ENCODE measurements around the gene SORT1. TPM values are rescaled to one million over a fixed set of nuclear protein-coding genes. Genes with fewer than 3 reads are reported as not detected.
"Not testable (repeated sequence)": the region's sequence is repeated elsewhere in the genome, so short reads cannot be mapped to it uniquely, and the experiment has no call there.

SORT1 gene
- polyA plus RNA-seq, 6 donors from 2014 or later = 0.16 to 1.3 (median 0.34) TPM; not detected in 2

DNA sequence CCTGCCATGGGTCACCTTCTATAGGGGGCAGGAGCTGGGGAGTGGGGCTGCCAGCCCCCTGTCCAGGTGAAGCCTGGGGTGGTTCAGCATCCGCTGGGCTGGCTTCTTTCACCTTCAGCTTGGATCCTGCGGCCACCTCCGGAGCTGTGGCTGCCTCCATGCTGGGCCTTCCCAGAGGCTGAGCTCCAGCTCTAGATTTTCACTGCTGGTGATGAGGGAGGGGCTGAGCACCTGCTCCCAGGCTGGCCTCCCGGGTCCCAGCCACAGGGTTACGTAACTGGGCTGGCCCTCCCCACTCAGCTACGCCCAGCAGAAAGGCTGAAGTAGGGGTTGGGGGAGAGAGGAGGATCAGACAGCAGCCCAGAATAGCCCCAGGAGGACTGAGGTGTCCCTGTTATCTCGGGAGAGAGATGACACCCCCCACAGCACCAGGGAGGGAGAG lies 90.9 kb downstream of the SORT1 start, which contains the start of gene MYBPHL:
TSS of gene MYBPHL (minus strand) at position 180 of the 442 bp plus-strand sequence. CDS start at position 160, 20 bp downstream.
- Mint-ChIP-seq H3K27ac (peak within 1 kb of the TSS in 4 of 6 donors; percentile 73 to 98 (median 84)), H3K4me1 (peaks cover 15 to 29% (median 18%) of the 10 kb centered on the region in 3 donors), H3K4me3 (peak within 1 kb of the TSS in 7 of 8 donors; percentile 60 to 90 (median 85)), H3K27me3 (peaks cover 0 to 15% (median 4%) of the 10 kb centered on the region in 3 donors), H3K9me3 (no peaks in the 10 kb centered on the region), H3K36me3 (no peaks in the 10 kb centered on the region)
- no peak for DNase-seq
- no peak for ATAC-seq (ENCODE audit: low read depth in 2 of 2)

DNA sequence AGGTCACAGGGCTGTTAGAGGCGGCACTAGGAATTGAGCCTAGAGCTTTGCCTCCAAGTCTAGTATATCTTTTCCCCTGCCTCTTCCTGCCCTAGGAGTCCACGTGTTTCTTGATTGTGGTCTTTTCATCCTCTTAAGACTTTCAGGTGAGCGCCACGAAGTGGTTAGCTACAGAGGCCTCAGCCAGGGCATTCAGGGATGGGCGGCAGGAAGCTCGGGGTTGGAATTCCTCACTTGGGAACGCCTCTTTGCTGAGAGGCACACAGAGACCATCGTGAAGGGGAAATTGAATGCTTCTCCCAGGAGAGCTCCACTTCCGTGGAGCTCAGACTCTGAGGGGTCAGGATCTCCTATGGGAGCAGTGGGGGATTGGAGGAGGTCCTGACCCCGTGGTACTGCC lies 91.7 kb downstream of the SORT1 start:
- Mint-ChIP-seq H3K4me1 (peaks cover 15 to 29% (median 18%) of the 10 kb centered on the region in 3 donors), H3K27me3 (peaks cover 0 to 15% (median 4%) of the 10 kb centered on the region in 3 donors), H3K4me3 (peak overlapping the region in 1 of 8 donors; percentile 39)
- H3K9me3 Mint-ChIP-seq; DNase-seq; H3K27ac Mint-ChIP-seq; H3K36me3 Mint-ChIP-seq; ATAC-seq (ENCODE audit: low read depth in 2 of 2): not testable (repeated sequence)

DNA sequence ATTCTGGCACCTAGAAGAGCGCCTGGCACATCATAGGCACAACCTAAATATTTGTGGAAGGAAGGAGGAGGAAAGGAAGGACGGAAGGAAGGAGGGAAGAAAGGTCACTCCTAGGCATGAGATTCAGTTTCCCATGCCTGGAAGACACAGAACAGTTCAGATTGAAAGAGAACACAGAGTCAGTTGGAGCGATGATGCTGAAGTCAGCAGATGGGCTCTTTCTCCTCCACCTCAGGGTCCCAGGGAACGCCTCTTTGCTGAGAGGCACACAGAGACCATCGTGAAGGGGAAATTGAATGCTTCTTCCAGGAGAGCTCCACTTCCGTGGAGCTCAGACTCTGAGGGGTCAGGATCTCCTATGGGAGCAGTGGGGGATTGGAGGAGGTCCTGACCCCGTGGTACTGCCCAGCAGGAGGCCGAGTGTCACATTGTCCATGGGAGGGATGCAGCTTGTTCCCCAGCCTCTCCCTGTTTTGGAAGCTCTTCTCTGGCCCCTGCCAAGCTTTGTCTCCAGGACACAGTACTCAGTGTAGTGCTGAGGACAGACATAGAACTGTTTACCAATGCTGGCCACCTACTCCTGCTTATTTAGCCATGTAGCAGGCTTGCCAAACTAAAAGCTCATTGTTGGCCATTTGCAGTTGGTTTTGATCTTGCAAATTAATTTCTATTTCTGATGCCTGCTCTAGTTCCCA lies 93.3 kb downstream of the SORT1 start:
- Mint-ChIP-seq H3K27ac (no peak overlapping the region), H3K9me3 (no peaks in the 10 kb centered on the region), H3K4me1 (peaks cover 19 to 32% (median 30%) of the 10 kb centered on the region in 3 donors), H3K4me3 (no peak overlapping the region), H3K27me3 (peaks cover 4 to 21% (median 14%) of the 10 kb centered on the region in 3 donors), H3K36me3 (no peaks in the 10 kb centered on the region)
- DNase-seq (no peak), ATAC-seq (ENCODE audit: low read depth in 2 of 2) (no peak)

DNA sequence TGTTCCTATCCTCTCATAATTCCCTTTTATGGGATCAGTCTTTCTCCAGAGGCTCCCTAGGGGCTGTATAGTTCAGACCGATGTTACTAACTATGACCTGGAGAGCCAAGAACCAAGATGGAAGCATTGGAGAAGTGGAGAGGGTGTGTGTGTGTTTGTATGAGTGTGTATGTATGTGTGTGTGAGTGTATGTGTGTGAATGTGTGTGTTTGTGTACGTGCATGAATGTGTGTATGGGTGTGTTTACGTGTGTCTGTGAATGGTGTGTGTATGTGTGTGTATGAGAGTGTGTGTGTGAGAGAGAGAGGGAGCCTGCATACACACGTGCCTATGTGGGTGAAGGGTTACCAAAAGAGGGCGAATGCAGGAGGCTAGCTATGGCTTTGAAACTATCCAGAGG lies 95.8 kb downstream of the SORT1 start:
- peaks cover 5 to 19% (median 17%) of the 10 kb centered on the region in 3 donors for H3K4me1 Mint-ChIP-seq
- no peak for ATAC-seq (ENCODE audit: low read depth in 2 of 2)
- DNase-seq = no peak
- H3K4me3 Mint-ChIP-seq = no peak overlapping the region
- H3K36me3 Mint-ChIP-seq = no peaks in the 10 kb centered on the region
- H3K27me3 Mint-ChIP-seq = peaks cover 8 to 31% (median 24%) of the 10 kb centered on the region in 3 donors
- no peaks in the 10 kb centered on the region for H3K9me3 Mint-ChIP-seq
- no peak overlapping the region for H3K27ac Mint-ChIP-seq

DNA sequence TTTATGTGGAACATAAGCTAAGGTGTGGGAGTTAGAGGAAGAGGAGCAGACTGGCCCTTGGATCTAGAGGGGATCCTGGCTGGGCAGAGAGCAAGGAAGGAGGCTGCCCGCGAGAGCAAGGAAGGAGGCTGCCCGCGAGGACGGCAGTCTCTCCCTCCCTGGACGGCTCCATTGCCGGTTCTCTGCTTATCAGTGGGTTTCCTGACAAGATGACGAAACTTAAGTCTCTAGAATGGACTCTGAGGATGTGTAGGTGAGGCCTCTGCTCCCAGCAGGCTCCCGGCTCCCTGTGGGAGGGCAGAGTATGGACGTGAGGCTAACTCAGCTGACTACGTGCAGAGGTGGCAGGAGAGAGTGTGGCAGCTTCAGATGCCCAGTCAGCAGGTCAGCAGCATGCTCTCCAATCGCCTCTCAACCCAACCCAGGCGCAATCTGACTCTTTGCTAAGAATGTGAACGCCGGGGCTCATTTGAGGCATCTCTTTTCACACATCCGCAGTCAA lies 97.0 kb downstream of the SORT1 start:
- Mint-ChIP-seq H3K27ac (no peak overlapping the region), H3K4me3 (no peak overlapping the region), H3K27me3 (peaks cover 8 to 31% (median 24%) of the 10 kb centered on the region in 3 donors), H3K36me3 (no peaks in the 10 kb centered on the region), H3K4me1 (peaks cover 6 to 15% (median 14%) of the 10 kb centered on the region in 3 donors), H3K9me3 (no peaks in the 10 kb centered on the region)
- DNase-seq (no peak), ATAC-seq (ENCODE audit: low read depth in 2 of 2) (no peak)

DNA sequence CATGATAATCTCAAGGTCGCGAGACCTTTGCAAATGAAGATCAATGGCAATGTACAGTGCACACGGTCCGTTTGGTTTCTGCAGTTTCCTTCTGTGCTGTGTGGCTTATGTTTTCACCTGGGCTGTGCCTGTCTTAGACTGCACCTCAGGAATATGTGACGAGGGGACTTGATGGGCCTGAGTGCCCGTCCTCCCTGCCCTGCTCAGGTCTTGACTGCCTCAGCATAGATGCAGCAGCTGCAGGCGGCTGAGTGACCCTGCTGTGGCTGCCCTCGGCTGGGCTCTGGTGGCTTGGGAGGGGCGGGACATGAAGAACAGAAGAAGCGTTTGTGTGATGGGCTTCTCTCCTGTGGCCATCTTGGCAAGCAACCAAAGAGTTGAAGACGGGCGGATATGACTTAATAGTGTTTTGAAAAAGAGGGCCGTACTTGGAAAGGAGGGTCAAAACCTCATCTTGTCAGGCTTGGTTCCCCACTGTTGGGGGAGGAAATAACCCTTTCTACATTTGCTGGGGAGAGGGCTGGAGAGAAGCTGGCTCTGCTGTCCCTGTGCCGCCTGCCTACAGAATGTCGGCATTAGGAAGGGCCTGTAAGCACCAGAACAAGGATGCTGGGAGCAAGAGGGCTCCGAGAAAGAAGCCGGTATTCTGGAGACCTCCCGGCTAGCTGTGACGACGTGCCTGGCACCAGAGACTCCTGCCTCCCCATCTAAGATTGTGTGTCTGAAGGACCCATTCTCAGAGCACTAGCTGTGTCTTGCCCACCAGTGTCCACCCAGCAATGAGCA lies 98.0 kb downstream of the SORT1 start:
- Mint-ChIP-seq H3K36me3 (no peaks in the 10 kb centered on the region), H3K9me3 (no peaks in the 10 kb centered on the region), H3K27ac (no peak overlapping the region), H3K4me3 (no peak overlapping the region), H3K4me1 (peaks cover 12 to 25% (median 23%) of the 10 kb centered on the region in 3 donors), H3K27me3 (peaks cover 8 to 31% (median 24%) of the 10 kb centered on the region in 3 donors)
- DNase-seq (no peak), ATAC-seq (ENCODE audit: low read depth in 2 of 2) (no peak)

DNA sequence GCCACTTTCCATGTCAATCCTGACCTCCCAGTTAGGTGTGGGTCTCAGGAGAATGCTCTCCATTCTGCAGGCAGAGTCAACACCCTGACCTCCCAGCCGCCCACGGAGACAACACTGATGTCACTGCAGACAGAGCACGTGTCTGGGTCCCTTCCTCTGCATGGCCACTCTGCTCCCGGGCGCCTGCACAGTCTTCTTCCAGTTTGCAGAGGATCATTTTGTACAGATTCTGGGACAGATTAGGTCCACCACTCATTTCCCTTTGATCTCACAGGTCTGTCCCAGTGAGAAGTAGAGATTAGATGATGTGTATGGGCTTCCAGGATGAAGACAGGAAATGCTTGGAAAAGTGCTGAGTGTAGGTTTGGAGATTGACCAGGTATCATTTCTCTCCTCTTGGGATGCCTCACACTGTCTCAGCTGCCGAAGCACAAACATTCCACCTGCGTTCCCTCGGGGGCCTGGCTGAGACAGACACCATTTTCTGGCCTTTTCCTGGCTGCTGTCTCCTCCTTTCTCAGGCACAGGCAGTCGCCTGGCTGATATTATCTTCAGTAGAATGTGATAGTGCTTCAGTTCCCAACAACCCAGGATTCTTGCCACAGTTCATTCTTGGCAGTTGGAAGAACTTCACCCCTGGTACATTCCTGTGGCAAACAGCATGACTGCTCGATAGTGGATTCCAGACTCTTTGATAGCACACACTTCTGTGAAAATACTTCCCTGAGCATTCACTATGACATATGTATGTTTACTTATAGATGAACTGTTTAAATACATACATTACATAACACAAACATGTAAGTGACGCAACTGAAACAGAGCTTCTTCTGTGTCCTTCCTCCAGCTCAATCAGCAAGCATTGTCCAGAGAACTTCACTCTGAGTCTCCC lies 98.8 kb downstream of the SORT1 start:
- peak overlapping the region in 1 of 8 donors; percentile 2 for H3K4me3 Mint-ChIP-seq
- no peaks in the 10 kb centered on the region for H3K36me3 Mint-ChIP-seq
- H3K4me1 Mint-ChIP-seq = peaks cover 20 to 33% (median 31%) of the 10 kb centered on the region in 3 donors
- DNase-seq (no peak), ATAC-seq (ENCODE audit: low read depth in 2 of 2) (no peak)
- no peak overlapping the region for H3K27ac Mint-ChIP-seq
- H3K9me3 Mint-ChIP-seq = no peaks in the 10 kb centered on the region
- H3K27me3 Mint-ChIP-seq = peaks cover 8 to 31% (median 24%) of the 10 kb centered on the region in 3 donors

DNA sequence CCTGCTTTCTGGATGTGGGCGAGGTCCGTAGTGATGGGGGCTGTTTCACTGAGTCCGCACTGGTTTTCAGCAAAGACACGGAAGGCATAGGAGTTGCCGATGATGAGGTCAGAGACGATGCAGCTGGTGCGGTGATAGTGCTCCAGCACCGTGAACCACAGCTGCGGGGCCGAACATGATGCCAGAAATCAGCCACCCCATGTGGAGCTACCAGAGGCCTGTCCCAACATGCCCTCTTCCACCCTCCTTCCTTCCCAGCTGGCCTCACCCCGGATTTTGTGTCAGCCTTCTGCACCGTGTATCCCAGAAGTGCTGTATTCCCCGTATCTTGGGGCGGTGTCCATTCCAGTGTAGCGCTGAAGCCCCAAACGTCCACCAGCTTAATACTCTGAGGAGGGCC lies 100.9 kb downstream of the SORT1 start:
- Mint-ChIP-seq H3K36me3 (no peaks in the 10 kb centered on the region), H3K27ac (no peak overlapping the region), H3K4me1 (peaks cover 23 to 46% (median 43%) of the 10 kb centered on the region in 3 donors), H3K27me3 (peaks cover 8 to 31% (median 24%) of the 10 kb centered on the region in 3 donors), H3K9me3 (no peaks in the 10 kb centered on the region), H3K4me3 (no peak overlapping the region)
- DNase-seq (no peak), ATAC-seq (ENCODE audit: low read depth in 2 of 2) (no peak)

DNA sequence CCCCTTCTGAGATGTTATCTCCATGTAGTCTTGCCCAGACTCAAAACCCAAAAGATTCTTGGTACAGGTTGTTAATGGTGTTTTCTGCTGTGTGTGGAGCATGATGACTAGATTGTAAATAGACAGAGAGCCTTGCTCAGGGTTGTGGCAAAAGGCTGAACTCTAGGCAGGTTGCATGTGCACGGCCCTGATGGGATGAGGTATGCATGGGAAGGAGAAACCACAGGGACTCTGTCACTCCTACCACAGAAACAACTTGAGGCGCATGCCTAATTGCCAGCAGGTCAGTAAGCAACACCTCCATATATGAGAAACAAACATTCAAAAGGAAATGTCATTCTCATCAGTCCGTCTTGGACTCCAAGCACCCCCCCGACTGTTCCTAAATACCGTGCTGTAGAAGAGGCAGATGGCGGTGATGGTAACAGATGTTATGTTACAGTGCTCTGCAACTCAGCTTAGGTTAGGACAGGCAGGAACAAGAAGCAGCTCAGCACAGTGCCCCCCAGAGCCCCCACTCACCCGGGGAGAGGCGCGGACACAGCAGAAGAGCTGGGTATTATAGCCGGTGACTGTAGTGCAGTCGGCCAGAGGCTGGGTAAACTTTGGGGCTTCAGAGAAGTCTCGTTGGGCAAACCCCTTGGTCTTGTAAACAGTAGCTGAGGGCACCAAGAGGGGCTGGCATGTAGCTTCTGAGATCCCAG lies 101.9 kb downstream of the SORT1 start:
- Mint-ChIP-seq H3K27me3 (peaks cover 8 to 31% (median 24%) of the 10 kb centered on the region in 3 donors), H3K36me3 (no peaks in the 10 kb centered on the region), H3K27ac (no peak overlapping the region), H3K9me3 (no peaks in the 10 kb centered on the region), H3K4me1 (peaks cover 26 to 47% (median 46%) of the 10 kb centered on the region in 3 donors), H3K4me3 (peak overlapping the region in 2 of 8 donors; percentile 61 to 67)
- ATAC-seq (ENCODE audit: low read depth in 2 of 2) (no peak), DNase-seq (no peak)

DNA sequence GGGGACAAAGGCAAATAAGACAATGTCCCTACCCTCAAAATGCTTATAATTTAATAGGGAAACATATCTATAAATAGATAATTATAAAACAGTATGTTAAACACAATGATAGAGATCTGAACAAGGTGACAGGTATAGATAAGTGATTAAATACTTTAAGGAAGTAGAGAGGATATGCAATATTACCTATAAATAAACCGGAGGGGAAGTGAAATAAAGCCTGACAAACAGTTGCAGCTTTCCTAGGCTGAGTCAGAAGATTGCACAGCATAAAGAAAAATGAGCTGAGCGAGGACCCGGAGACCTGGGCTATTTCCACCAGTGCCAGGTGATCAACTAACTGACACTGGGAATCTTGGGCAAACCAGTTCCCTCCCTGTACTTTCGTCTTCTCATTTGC lies 103.2 kb downstream of the SORT1 start:
- H3K4me1 Mint-ChIP-seq = peaks cover 23 to 42% (median 40%) of the 10 kb centered on the region in 3 donors
- ATAC-seq (ENCODE audit: low read depth in 2 of 2) (peak; percentile 85 to 88), DNase-seq (peak; percentile 34)
- no peaks in the 10 kb centered on the region for H3K9me3 Mint-ChIP-seq
- no peaks in the 10 kb centered on the region for H3K36me3 Mint-ChIP-seq
- H3K27me3 Mint-ChIP-seq = peaks cover 8 to 18% (median 12%) of the 10 kb centered on the region in 3 donors
- H3K4me3 Mint-ChIP-seq = peak overlapping the region in 7 of 8 donors; percentile 39 to 83 (median 69)
- H3K27ac Mint-ChIP-seq = no peak overlapping the region

DNA sequence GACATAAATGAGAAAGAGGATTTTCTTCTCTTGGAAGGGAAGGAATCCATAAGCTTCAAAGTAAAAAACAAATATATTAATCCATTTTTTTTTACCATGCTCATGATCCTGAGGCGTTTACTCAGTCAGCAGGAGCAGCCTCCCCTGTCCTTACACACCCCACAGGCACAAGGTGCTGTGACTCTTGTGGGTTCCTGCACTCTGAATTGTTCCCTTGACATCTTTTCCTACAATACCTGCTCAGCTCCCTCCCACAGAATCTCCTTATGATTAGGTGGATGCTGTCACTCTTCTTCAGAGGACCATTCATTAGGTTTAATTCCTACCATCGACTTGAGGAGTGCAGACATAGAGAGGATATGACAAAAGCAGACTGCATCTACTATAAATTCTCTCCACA lies 104.7 kb downstream of the SORT1 start:
- ATAC-seq (ENCODE audit: low read depth in 2 of 2) (no peak), DNase-seq (no peak)
- Mint-ChIP-seq H3K27ac (peak overlapping the region in 1 of 6 donors; percentile 5), H3K4me1 (peaks cover 23 to 38% (median 37%) of the 10 kb centered on the region in 3 donors), H3K9me3 (no peaks in the 10 kb centered on the region), H3K27me3 (peaks cover 0 to 6% (median 3%) of the 10 kb centered on the region in 3 donors), H3K4me3 (peak overlapping the region in 2 of 8 donors; percentile 29 to 44), H3K36me3 (no peaks in the 10 kb centered on the region)

DNA sequence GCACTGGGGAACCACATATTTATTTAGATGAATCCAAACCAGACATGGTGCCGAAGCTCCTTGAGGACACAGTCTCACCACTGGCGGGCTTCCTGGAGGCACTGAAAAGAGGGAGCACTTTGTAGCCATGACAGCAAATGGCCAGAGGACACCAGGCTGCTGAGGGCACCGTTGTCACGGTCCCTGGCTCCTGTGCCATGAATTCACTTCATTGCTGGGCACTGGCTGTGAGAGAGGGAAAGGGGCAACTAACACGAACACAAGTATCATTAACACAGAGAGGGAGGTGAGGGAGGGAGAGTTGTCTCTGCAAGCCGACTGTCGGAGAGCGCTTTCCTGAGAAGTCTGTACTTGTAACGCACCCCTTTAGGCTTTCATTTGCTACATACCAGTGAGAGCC lies 105.4 kb downstream of the SORT1 start:
- H3K36me3 Mint-ChIP-seq = no peaks in the 10 kb centered on the region
- no peak overlapping the region for H3K4me3 Mint-ChIP-seq
- H3K9me3 Mint-ChIP-seq = no peaks in the 10 kb centered on the region
- no peak for DNase-seq
- H3K27ac Mint-ChIP-seq = no peak overlapping the region
- peaks cover 23 to 38% (median 37%) of the 10 kb centered on the region in 3 donors for H3K4me1 Mint-ChIP-seq
- ATAC-seq (ENCODE audit: low read depth in 2 of 2) = no peak
- H3K27me3 Mint-ChIP-seq = peaks cover 0 to 6% (median 0%) of the 10 kb centered on the region in 3 donors

All from naive B cell (primary cell).